K562 (cell line): ENCODE results near the gene MYO18A. TPM values are rescaled to one million over a fixed set of nuclear protein-coding genes. Genes with fewer than 3 reads are reported as not detected.
A peak's percentile ranks its signal among the peaks of the same experiment; 100 is the strongest.

ENCODE experiments used
- ATAC-seq: fragments of 200-7000 bp; cut with Tn5 transposase; 3 replicates; pipeline ENCODE4 v1.9.1; 2020; ENCODE audit warnings: moderate library complexity
- BruUV-seq: library from RNA; stranded (reverse); fragments of 400-500 nt; replicated peaks from 2 replicates; lab custom pipeline; 2021; lab: Mats Ljungman, UMichigan
- CTCF ChIA-PET: fragments of 300-600 bp; formaldehyde crosslinking; extraction: SDS; loops from one replicate; lab custom pipeline; 2021; ENCODE audit warnings: low intra/inter-chr PET ratio; lab: Yijun Ruan, JAX
- POLR2A ChIA-PET: fragments of 300-600, 350-650 bp; sonication (Branson Sonifier 250); formaldehyde crosslinking; extraction: SDS; loops from one replicate; lab custom pipeline; 2021; ENCODE audit warnings: antibody characterized with exemption, inconsistent platforms; lab: Yijun Ruan, JAX
- DNase-seq, 4 experiments: peaks; one replicate each; pipeline versions ENCODE4 v3.0.0 to v3.0.0-alpha.2; 2011 to 2018; ENCODE audit warnings: low spot score in 3 of 4, mixed read lengths in 3 of 4; ENCODE audit errors: extremely low read depth in 1 of 4
- FAIRE-seq: peaks from 2 replicates; lab custom pipeline; 2011; peaks lifted over from hg19 to GRCh38; lab: Jason Lieb, UNC
- H2AFZ ChIP-seq: 2 replicates; pipeline ENCODE4 v1.6.0; 2011; ENCODE audit warnings: low read depth, low read length, control low read depth, inconsistent platforms
- H3K27ac ChIP-seq: fragments of 200-600 bp; 3 replicates; pipeline ENCODE4 v1.8.0; 2011; ENCODE audit warnings: low read depth, mild to moderate bottlenecking, control low read depth, inconsistent platforms, low read length, moderate library complexity, mixed read lengths; ENCODE audit errors: extremely low read depth
- H3K27me3 ChIP-seq, 2 experiments: fragments of 300-600 bp in 1 of 2; 2 replicates in 1 of 2; 3 replicates in 1 of 2; pipeline versions ENCODE4 v1.6.0 to v1.8.0; 2011; ENCODE audit warnings: inconsistent platforms in 2 of 2, low read length in 2 of 2, mild to moderate bottlenecking in 1 of 2, mixed read lengths in 1 of 2, moderate library complexity in 1 of 2; ENCODE audit not compliant: control insufficient read depth in 2 of 2, insufficient read depth in 2 of 2
- H3K36me3 ChIP-seq: fragments of 300-600 bp; 3 replicates; pipeline ENCODE4 v1.8.0; 2011; ENCODE audit warnings: mild to moderate bottlenecking, low read length, inconsistent platforms; ENCODE audit not compliant: control insufficient read depth, insufficient read depth
- H3K4me1 ChIP-seq, 2 experiments: fragments of 200-600 bp in 1 of 2; replicated peaks in 1 of 2; 2 replicates in 1 of 2; 3 replicates in 1 of 2; pipeline versions ENCODE4 v1.5.1 to v1.8.0; 2011; ENCODE audit warnings: inconsistent platforms in 2 of 2, low read length in 2 of 2, mild to moderate bottlenecking in 1 of 2, mixed read lengths in 1 of 2, moderate library complexity in 1 of 2; ENCODE audit not compliant: control insufficient read depth in 2 of 2, insufficient read depth in 2 of 2
- H3K4me2 ChIP-seq: 2 replicates; pipeline ENCODE4 v1.6.1; 2011; ENCODE audit warnings: low read length, control low read depth, inconsistent platforms, mixed read lengths; ENCODE audit not compliant: insufficient read depth
- H3K4me3 ChIP-seq: fragments of 200-600 bp; sonication (generic), shearing (Covaris generic); 2 replicates; pipeline ENCODE4 v1.5.1; 2016; ENCODE audit warnings: control low read depth, inconsistent platforms
- H3K79me2 ChIP-seq: fragments of 200-600 bp; 3 replicates; pipeline ENCODE4 v1.8.0; 2011; ENCODE audit warnings: low read length, inconsistent platforms; ENCODE audit not compliant: control insufficient read depth, insufficient read depth
- H3K9ac ChIP-seq, 2 experiments: 2 replicates each; pipeline versions ENCODE4 v1.6.0 to v1.6.1; 2011; ENCODE audit warnings: low read depth in 2 of 2, low read length in 2 of 2, control low read depth in 1 of 2, inconsistent platforms in 1 of 2, mild to moderate bottlenecking in 1 of 2, mixed read lengths in 1 of 2; ENCODE audit not compliant: insufficient read depth in 1 of 2
- H3K9me1 ChIP-seq: one replicate; pipeline ENCODE4 v1.6.0; 2011; ENCODE audit warnings: inconsistent platforms, mild to moderate bottlenecking, low read length, moderate library complexity; ENCODE audit not compliant: control insufficient read depth, insufficient read depth
- H3K9me3 ChIP-seq: replicated peaks from 2 replicates; pipeline ENCODE4 v1.5.1; 2011; ENCODE audit warnings: low read depth, low read length, inconsistent platforms; ENCODE audit not compliant: control insufficient read depth, insufficient read depth
- H4K20me1 ChIP-seq: replicated peaks from 2 replicates; pipeline ENCODE4 v1.6.1; 2011; ENCODE audit warnings: low read length, inconsistent platforms, mixed read lengths; ENCODE audit not compliant: control insufficient read depth, insufficient read depth
- CBX1 ChIP-seq: sonication (generic); IDR thresholded peaks from 2 replicates; pipeline ENCODE4 v1.6.1; 2016; ENCODE audit warnings: antibody characterized with exemption, low read depth, mild to moderate bottlenecking
- CEBPG ChIP-seq, 3 experiments: fragments of 200-800 bp in 1 of 3; sonication (Bioruptor generic) in 1 of 3; sonication (generic) in 1 of 3; formaldehyde crosslinking in 1 of 3; IDR thresholded peaks in 2 of 3; conservative IDR thresholded peaks in 1 of 3; 2 replicates each; pipeline versions ENCODE4 v1.6.1 to v1.8.0; 2016 to 2022; ENCODE audit warnings: missing compliant biosample characterization in 2 of 3, missing genetic modification characterization in 2 of 3, mild to moderate bottlenecking in 1 of 3, missing genetic modification reagents in 1 of 3
- JUND ChIP-seq, 2 experiments: IDR thresholded peaks; 2 replicates in 1 of 2; 3 replicates in 1 of 2; pipeline ENCODE4 v1.6.1; 2011; ENCODE audit warnings: borderline replicate concordance in 2 of 2, low read depth in 2 of 2, low read length in 2 of 2, improper control_type of control experiment in 1 of 2, missing biosample characterization in 1 of 2, missing genetic modification characterization in 1 of 2, missing genetic modification reagents in 1 of 2
- NCOA1 ChIP-seq: fragments of 450-650 bp; IDR thresholded peaks from 2 replicates; pipeline ENCODE4 v1.6.1; 2016; ENCODE audit warnings: low read depth
- RBM15 ChIP-seq: fragments of 200-400 bp; formaldehyde crosslinking; IDR thresholded peaks from 2 replicates; pipeline ENCODE4 v1.6.1; 2018; ENCODE audit warnings: mild to moderate bottlenecking, low read length, moderate library complexity; ENCODE audit not compliant: insufficient read depth
- XRCC3 ChIP-seq: fragments of 450-650 bp; IDR thresholded peaks from 2 replicates; pipeline ENCODE4 v1.6.1; 2017; ENCODE audit warnings: mild to moderate bottlenecking, moderate library complexity
- ZKSCAN8 ChIP-seq: fragments of 200-800 bp; sonication (Bioruptor generic); IDR thresholded peaks from 2 replicates; pipeline ENCODE4 v1.6.1; 2016; ENCODE audit warnings: missing genetic modification characterization, missing compliant biosample characterization
- ZNF589 ChIP-seq: fragments of 200-800 bp; sonication (Bioruptor generic); IDR thresholded peaks from 2 replicates; pipeline ENCODE4 v1.6.1; 2016; ENCODE audit warnings: low read depth, missing genetic modification characterization, missing compliant biosample characterization
- WGBS: fragments of 100-300 bp; shearing (Covaris generic); methylation state at CpG from one replicate; pipeline ENCODE4 v1.1.6; 2016; ENCODE audit warnings: low coverage, mixed read lengths; ENCODE audit not compliant: insufficient coverage; ENCODE audit errors: missing lambda C conversion rate; 5-methylcytosine and 5-hydroxymethylcytosine counted together
- in situ Hi-C: fragments of 300-500 bp; cut with MboI; formaldehyde crosslinking; loops from 4 replicates; pipeline ENCODE4 v1.15.0; 2018; ENCODE audit warnings: inconsistent platforms, mixed read lengths
- intact Hi-C: fragments of 100-400 bp; cut with micrococcal nuclease; formaldehyde crosslinking; loops from 2 replicates; pipeline ENCODE4 v1.14.2; 2022
- polyA plus RNA-seq, 8 experiments: library from polyadenylated mRNA; depleted of rRNA in 4 of 8; stranded (reverse) in 5 of 8; unstranded in 3 of 8; fragments of >200 nt; fragmentation: Nextera tagmentation in 2 of 8; fragmentation: Illumina TruSeq in 1 of 8; extraction: Ambion mirVana in 2 of 8; extraction: Trizol in 1 of 8; gene quantifications; 2 replicates each; pipeline versions ENCODE4 v1.2.1 to v1.2.3, GENCODE V29; 2011 to 2014; ENCODE audit warnings: inconsistent platforms in 1 of 8, missing spikeins in 1 of 8
- total RNA-seq, 7 experiments: library from RNA; depleted of rRNA in 6 of 7; stranded (reverse); fragments of >200 nt in 6 of 7; fragmentation: Illumina TruSeq in 2 of 7; extraction: Trizol in 2 of 7; gene quantifications; 2 replicates each; pipeline versions ENCODE4 v1.2.1 to v1.2.3, GENCODE V29; 2011 to 2021; ENCODE audit warnings: low replicate concordance in 1 of 7
- TF ChIP-seq, protein P1 (sequence below): fragments of 250-450 bp; sonication (Bioruptor Pico); IDR thresholded peaks from 2 replicates; pipeline ENCODE4 v1.8.0; 2021; ENCODE audit warnings: moderate library complexity, mild to moderate bottlenecking, inconsistent platforms
- TF ChIP-seq, protein P2 (sequence below): fragments of 450-650 bp; IDR thresholded peaks from 2 replicates; pipeline ENCODE4 v1.6.1; 2018; ENCODE audit not compliant: partially characterized antibody
- TF ChIP-seq, protein P3 (sequence below): fragments of 450-650 bp; IDR thresholded peaks from 2 replicates; pipeline ENCODE4 v1.6.1; 2016; ENCODE audit warnings: low read depth, mild to moderate bottlenecking, moderate library complexity
- TF ChIP-seq, protein P4 (sequence below): sonication (generic); formaldehyde crosslinking; IDR thresholded peaks from 2 replicates; pipeline ENCODE4 v1.8.0; 2022; ENCODE audit warnings: mild to moderate bottlenecking, missing genetic modification reagents

The MYO18A gene
- total and polyA plus RNA-seq, 9 of the 15 experiments (the other 6 are each of a cell fraction or from before 2014, with no cell fraction given) = 2.5 to 65.4 (median 17.1) TPM

DNA sequence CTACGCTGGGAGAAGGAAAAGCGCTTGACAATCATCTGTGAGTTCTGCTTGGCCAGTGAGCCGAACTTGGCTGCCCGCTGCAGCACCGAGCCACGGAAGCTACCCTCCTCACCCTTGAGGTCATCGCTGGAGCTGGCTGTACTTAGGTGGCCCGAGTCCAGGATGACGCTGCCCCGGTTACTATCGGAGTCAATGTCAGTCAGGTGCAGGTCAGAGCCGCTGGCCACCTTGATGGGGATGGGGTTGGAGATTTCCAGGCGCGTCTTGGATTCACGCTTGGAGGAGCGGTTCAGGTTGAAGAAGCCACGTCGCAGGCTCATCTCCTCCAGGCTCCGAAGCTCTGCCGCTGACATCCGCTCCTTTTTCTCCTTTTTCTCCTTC, 13.7 kb downstream of the MYO18A start:
- Histone ChIP-seq H2AFZ (no peak overlapping the region), H3K27ac (no peak overlapping the region), H4K20me1 (peaks cover 13% of the 10 kb centered on the region), H3K27me3 (no peaks in the 10 kb centered on the region), H3K79me2 (peaks cover 70% of the 10 kb centered on the region), H3K4me1 (peaks cover 33 to 39% of the 10 kb centered on the region in 2 experiments), H3K4me3 (no peak overlapping the region), H3K9me3 (no peaks in the 10 kb centered on the region), H3K9ac (0 out of 4 replicates have a peak overlapping the region, but pooled peaks of 1 of the 2 experiments have one; percentile 56)
- FAIRE-seq = no peak
- intact Hi-C loops = no loop called here
- ChIA-PET CTCF (no interaction called here), POLR2A (interaction anchor here (0.7 to 5.6 kb wide), 2 partner anchors 11 to 16 kb away, joined by 3 to 74 read pairs; partner anchors contain the start of gene MYO18A)
- DNase-seq = no peak
- no peak for TF ChIP-seq NCOA1
- TF ChIP-seq, protein P1, sequence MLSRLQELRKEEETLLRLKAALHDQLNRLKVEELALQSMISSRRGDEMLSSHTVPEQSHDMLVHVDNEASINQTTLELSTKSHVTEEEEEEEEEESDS = no peak
- no peak for TF ChIP-seq JUND (IDR thresholded peaks at IDR 0.05; ENCODE audit: borderline replicate concordance, low read depth, low read length)
- no peak for TF ChIP-seq JUND (tag; IDR thresholded peaks at IDR 0.05; ENCODE audit: borderline replicate concordance, low read depth, low read length)
- no peak for TF ChIP-seq ZKSCAN8
- no peak for TF ChIP-seq CBX1
- TF ChIP-seq, protein P2, sequence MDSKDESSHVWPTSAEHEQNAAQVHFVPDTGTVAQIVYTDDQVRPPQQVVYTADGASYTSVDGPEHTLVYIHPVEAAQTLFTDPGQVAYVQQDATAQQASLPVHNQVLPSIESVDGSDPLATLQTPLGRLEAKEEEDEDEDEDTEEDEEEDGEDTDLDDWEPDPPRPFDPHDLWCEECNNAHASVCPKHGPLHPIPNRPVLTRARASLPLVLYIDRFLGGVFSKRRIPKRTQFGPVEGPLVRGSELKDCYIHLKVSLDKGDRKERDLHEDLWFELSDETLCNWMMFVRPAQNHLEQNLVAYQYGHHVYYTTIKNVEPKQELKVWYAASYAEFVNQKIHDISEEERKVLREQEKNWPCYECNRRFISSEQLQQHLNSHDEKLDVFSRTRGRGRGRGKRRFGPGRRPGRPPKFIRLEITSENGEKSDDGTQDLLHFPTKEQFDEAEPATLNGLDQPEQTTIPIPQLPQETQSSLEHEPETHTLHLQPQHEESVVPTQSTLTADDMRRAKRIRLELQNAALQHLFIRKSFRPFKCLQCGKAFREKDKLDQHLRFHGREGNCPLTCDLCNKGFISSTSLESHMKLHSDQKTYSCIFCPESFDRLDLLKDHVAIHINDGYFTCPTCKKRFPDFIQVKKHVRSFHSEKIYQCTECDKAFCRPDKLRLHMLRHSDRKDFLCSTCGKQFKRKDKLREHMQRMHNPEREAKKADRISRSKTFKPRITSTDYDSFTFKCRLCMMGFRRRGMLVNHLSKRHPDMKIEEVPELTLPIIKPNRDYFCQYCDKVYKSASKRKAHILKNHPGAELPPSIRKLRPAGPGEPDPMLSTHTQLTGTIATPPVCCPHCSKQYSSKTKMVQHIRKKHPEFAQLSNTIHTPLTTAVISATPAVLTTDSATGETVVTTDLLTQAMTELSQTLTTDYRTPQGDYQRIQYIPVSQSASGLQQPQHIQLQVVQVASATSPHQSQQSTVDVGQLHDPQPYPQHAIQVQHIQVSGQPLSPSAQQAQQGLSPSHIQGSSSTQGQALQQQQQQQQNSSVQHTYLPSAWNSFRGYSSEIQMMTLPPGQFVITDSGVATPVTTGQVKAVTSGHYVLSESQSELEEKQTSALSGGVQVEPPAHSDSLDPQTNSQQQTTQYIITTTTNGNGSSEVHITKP = no peak
- no peak for TF ChIP-seq RBM15
- TF ChIP-seq, protein P3, sequence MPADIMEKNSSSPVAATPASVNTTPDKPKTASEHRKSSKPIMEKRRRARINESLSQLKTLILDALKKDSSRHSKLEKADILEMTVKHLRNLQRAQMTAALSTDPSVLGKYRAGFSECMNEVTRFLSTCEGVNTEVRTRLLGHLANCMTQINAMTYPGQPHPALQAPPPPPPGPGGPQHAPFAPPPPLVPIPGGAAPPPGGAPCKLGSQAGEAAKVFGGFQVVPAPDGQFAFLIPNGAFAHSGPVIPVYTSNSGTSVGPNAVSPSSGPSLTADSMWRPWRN = no peak
- no peak for TF ChIP-seq ZNF589 (CRISPR knock-in tag)
- no peak for TF ChIP-seq XRCC3
- TF ChIP-seq CEBPG (CRISPR knock-in tag; IDR thresholded peaks at IDR 0.05) = no peak
- no peak for TF ChIP-seq CEBPG (tag; conservative IDR thresholded peaks at IDR 0.05 in 1 of 2, IDR thresholded peaks at IDR 0.05 in 1 of 2)
- TF ChIP-seq, protein P4, sequence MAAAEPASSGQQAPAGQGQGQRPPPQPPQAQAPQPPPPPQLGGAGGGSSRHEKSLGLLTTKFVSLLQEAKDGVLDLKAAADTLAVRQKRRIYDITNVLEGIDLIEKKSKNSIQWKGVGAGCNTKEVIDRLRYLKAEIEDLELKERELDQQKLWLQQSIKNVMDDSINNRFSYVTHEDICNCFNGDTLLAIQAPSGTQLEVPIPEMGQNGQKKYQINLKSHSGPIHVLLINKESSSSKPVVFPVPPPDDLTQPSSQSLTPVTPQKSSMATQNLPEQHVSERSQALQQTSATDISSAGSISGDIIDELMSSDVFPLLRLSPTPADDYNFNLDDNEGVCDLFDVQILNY (CRISPR knock-in tag) = no peak
- TF ChIP-seq, all 486 proteins: peak for 0
- in situ Hi-C loops = no loop called here
- H3K36me3 ChIP-seq = peaks cover 62% of the 10 kb centered on the region
- 99% methylated on average over 21 of the region's 21 CpGs for WGBS
- BruUV-seq = no TSS peak
- ATAC-seq = no peak
- peaks cover 8% of the 10 kb centered on the region for H3K9me1 ChIP-seq
- H3K4me2 ChIP-seq = no peak overlapping the region
